Peyer's patch (tissue), 4 donors: Measurements from ENCODE around the gene LPAR1.

Experiments used
- POLR2A ChIP-seq, 2 donors: fragments of 450-650 bp; IDR thresholded peaks; one replicate each; pipeline ENCODE4 v1.5.1; 2017; ENCODE audit warnings: antibody characterized with exemption in 2 of 2, mild to moderate bottlenecking in 2 of 2, moderate library complexity in 2 of 2
- TF ChIP-seq, protein P1 (sequence below), 6 experiments: fragments of 450-650 bp in 4 of 6; fragments of 200-600 bp in 2 of 6; sonication (generic) in 1 of 6; IDR thresholded peaks; one replicate each; pipeline ENCODE4 v1.5.1; 2017 to 2019; ENCODE audit warnings: antibody characterized with exemption in 6 of 6, mild to moderate bottlenecking in 3 of 6, moderate library complexity in 1 of 6

- TF ChIP-seq, protein P1, sequence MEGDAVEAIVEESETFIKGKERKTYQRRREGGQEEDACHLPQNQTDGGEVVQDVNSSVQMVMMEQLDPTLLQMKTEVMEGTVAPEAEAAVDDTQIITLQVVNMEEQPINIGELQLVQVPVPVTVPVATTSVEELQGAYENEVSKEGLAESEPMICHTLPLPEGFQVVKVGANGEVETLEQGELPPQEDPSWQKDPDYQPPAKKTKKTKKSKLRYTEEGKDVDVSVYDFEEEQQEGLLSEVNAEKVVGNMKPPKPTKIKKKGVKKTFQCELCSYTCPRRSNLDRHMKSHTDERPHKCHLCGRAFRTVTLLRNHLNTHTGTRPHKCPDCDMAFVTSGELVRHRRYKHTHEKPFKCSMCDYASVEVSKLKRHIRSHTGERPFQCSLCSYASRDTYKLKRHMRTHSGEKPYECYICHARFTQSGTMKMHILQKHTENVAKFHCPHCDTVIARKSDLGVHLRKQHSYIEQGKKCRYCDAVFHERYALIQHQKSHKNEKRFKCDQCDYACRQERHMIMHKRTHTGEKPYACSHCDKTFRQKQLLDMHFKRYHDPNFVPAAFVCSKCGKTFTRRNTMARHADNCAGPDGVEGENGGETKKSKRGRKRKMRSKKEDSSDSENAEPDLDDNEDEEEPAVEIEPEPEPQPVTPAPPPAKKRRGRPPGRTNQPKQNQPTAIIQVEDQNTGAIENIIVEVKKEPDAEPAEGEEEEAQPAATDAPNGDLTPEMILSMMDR (IDR thresholded peaks at IDR 0.05): no peak
- no peak for TF ChIP-seq POLR2A (IDR thresholded peaks at IDR 0.05)
Observed at GRCh38 chr9:110844121-110844520, 194.1 kb downstream of the LPAR1 start.
